ENCODE measurements around the gene C1S.

- TF ChIP-seq, protein P1, sequence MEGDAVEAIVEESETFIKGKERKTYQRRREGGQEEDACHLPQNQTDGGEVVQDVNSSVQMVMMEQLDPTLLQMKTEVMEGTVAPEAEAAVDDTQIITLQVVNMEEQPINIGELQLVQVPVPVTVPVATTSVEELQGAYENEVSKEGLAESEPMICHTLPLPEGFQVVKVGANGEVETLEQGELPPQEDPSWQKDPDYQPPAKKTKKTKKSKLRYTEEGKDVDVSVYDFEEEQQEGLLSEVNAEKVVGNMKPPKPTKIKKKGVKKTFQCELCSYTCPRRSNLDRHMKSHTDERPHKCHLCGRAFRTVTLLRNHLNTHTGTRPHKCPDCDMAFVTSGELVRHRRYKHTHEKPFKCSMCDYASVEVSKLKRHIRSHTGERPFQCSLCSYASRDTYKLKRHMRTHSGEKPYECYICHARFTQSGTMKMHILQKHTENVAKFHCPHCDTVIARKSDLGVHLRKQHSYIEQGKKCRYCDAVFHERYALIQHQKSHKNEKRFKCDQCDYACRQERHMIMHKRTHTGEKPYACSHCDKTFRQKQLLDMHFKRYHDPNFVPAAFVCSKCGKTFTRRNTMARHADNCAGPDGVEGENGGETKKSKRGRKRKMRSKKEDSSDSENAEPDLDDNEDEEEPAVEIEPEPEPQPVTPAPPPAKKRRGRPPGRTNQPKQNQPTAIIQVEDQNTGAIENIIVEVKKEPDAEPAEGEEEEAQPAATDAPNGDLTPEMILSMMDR (conservative IDR thresholded peaks at IDR 0.05; ENCODE audit: low read length), result no peak
- TF ChIP-seq EZH2phosphoT487 (IDR thresholded peaks at IDR 0.05; ENCODE audit: borderline replicate concordance, low read depth, low read length), result no peak
Measured at GRCh38 chr12:7065073-7065623, 4.6 kb downstream of the C1S start.

Measured in OCI-LY7 (cell line).